ENCODE results near the gene TMEM108.

GRCh38 chr3:133361011-133361410 lies 322.8 kb downstream of the TMEM108 start:
- no peak for TF ChIP-seq SIN3A (IDR thresholded peaks at IDR 0.05; ENCODE audit: borderline replicate concordance, insufficient read depth, low read length)
- no peak for TF ChIP-seq POLR2AphosphoS5 (IDR thresholded peaks at IDR 0.05; ENCODE audit: low read depth, low read length)
- TF ChIP-seq TAF1 (IDR thresholded peaks at IDR 0.05; ENCODE audit: borderline replicate concordance, insufficient read depth, low read length) = no peak
- no peak for TF ChIP-seq REST (IDR thresholded peaks at IDR 0.05; ENCODE audit: insufficient read depth in 1 of 2, low read depth in 2 of 2, low read length in 2 of 2)
